LNCaP clone FGC (cell line): Measurements from ENCODE around the gene LACC1.

Experiments
- DNase-seq: peaks from one replicate; pipeline ENCODE4 v3.0.0-alpha.2; 2011; ENCODE audit warnings: low read depth
- H3K4me3 ChIP-seq: 2 replicates; pipeline ENCODE4 v1.5.1; 2011; ENCODE audit warnings: mild to moderate bottlenecking, low read depth, low read length, control low read depth
- TF ChIP-seq, protein P1 (sequence below): IDR thresholded peaks from 2 replicates; pipeline ENCODE4 v1.5.1; 2012; ENCODE audit warnings: mild to moderate bottlenecking; ENCODE audit not compliant: control insufficient read depth, insufficient read depth; ENCODE audit errors: extremely low read depth

Gene LACC1

DNA sequence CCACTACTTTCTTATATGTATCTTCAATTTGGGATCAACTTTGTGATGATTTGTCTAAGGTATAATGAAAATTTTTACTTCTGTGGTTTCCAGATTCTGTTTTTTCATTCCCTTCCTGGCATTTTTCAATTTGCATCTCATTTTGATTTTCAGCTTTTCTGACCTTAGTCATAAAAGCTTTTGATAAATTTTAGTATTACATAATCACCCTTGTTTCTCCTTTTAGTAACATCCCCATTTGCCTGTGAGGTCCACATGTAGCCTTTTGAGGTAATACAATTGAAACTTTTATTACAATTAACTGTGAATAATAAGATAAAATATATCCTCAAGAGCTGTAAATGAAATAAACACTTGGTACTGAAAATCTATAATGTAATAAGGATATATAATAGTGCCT lies 31.2 kb downstream of the LACC1 start:
- TF ChIP-seq, protein P1, sequence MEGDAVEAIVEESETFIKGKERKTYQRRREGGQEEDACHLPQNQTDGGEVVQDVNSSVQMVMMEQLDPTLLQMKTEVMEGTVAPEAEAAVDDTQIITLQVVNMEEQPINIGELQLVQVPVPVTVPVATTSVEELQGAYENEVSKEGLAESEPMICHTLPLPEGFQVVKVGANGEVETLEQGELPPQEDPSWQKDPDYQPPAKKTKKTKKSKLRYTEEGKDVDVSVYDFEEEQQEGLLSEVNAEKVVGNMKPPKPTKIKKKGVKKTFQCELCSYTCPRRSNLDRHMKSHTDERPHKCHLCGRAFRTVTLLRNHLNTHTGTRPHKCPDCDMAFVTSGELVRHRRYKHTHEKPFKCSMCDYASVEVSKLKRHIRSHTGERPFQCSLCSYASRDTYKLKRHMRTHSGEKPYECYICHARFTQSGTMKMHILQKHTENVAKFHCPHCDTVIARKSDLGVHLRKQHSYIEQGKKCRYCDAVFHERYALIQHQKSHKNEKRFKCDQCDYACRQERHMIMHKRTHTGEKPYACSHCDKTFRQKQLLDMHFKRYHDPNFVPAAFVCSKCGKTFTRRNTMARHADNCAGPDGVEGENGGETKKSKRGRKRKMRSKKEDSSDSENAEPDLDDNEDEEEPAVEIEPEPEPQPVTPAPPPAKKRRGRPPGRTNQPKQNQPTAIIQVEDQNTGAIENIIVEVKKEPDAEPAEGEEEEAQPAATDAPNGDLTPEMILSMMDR: no peak
- no peak for DNase-seq
- no peak overlapping the region for H3K4me3 ChIP-seq

DNA sequence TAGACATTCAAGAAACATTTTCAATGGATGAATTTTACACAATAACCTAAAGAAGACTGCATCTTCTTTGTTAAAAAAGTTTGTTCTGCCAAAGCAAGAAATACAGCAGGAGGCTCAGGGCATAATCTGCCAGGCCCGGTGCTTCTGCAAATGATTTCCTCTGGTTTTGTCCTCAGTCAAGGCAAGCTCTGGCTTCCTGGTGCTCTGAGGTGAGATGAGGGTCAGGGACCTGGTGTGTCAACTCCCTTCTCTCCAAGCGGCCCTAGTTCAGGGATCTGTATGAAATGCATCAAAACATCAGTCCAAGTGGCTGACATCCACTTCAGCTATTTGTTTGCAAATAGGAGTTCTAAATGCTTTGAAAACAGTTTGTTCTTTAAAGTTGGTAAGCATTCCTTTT lies 31.6 kb downstream of the LACC1 start:
- TF ChIP-seq, protein P1: no peak
- H3K4me3 ChIP-seq: no peak overlapping the region
- DNase-seq: no peak

GRCh38 chr13:43911871-43912270 lies 32.2 kb downstream of the LACC1 start:
- TF ChIP-seq, protein P1: no peak
- no peak for DNase-seq
- no peak overlapping the region for H3K4me3 ChIP-seq

DNA sequence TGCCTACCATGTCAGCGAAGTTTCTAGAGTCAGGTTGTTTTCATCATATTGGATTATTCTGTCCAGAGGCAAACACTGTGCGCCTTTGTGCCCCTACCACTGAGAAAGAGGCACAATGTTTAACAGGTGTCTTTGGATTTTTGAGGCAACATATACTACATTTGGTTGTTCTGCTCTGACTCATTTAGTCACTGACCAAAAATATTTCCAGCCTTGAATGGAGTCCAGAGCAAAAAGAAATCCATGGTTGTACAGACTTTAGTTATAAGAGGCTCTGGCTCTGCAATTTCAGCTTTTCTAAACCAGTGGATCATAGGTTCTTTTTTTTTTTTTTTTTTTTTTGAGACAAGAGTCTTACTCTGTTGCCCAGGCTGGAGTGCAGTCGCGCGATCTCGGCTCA lies 35.7 kb downstream of the LACC1 start:
- no peak for DNase-seq
- TF ChIP-seq, protein P1: no peak
- H3K4me3 ChIP-seq: no peak overlapping the region

DNA sequence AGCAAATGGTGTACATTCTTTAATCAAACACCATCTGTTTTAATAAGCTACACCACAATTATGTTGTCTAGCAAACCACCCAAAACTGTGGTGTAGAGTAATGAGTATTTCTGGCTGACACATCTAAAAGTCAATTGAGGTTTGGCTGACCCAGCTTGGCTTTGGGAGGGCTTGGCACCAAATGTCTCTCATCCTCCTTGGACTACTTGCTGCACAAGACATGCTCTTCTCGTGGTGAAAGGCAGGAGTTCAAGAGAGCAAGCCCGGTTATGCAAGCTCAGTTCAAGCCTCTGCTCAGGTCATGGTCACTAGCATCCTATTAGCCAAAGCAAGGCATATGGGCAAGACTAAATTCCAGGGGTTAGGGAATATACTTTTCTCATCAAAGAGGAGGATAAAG lies 37.1 kb downstream of the LACC1 start:
- no peak for DNase-seq
- H3K4me3 ChIP-seq: no peak overlapping the region
- TF ChIP-seq, protein P1: no peak

DNA sequence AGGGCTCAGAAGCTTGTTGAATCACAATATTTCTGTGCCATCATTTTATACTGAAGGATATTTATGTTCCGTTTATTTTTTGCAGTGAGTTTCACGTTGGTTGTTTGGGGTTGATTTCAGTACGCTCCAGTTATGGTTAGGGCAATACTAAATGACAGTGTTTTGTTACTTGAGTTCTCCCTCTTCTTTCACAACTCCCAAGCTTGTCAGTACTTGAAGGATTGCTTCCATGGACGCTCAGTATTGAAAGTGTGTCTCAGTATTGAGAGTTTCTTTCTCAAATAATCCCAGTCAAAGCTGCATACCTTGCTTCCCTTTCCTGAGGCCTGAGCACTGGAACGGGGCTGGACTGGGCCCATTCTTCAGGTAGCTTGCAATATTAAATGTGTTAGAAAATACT lies 38.9 kb downstream of the LACC1 start:
- TF ChIP-seq, protein P1: no peak
- no peak overlapping the region for H3K4me3 ChIP-seq
- DNase-seq: no peak

DNA sequence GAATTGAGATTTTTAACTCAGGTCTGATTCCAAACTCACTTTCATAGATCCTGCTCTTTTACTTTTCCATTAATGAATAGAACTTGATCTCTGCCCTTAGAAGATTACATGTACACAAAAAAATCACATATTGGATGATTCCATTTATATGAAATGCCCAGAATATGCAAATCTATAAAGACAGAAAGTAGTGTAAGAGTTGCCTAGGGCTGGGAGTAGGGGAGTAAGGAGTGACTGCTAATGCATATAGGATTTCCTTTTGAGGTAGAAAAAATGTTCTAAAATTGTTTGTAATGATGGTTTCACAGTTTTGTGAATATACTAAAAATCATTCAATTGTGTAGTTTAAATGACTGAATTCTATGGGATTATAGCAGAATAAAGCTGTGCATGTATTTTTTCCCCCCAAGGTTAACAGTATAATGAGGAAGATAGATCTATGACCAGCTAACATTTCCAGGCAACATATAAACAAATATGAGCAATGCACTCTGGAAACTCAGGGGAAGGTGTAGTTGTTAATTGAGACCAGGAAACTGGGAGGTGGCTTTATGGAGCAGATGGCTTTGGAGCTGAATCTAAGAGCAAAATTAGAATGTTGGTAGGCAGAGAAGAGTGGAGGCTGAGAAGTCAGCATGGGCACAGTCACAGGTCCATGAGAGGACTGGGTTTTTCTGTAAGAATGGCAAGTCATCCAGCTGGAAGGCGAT lies 41.4 kb downstream of the LACC1 start:
- TF ChIP-seq, protein P1: no peak
- no peak for DNase-seq
- no peak overlapping the region for H3K4me3 ChIP-seq
